Brain microvascular endothelial cell (primary cell): ENCODE measurements around the gene LGI4.

Experiments used
- DNase-seq: peaks from one replicate; pipeline ENCODE4 v3.0.0-alpha.2; 2020
- H3K27ac ChIP-seq: fragments of 250-450 bp; sonication (Bioruptor Pico); 2 replicates; pipeline ENCODE4 v1.5.1; 2020; ENCODE audit warnings: mild to moderate bottlenecking, moderate library complexity
- H3K27me3 ChIP-seq: fragments of 250-450 bp; sonication (Bioruptor Pico); replicated peaks from 2 replicates; pipeline ENCODE4 v1.5.1; 2020; ENCODE audit warnings: mild to moderate bottlenecking
- H3K36me3 ChIP-seq: fragments of 250-450 bp; sonication (Bioruptor Pico); replicated peaks from 2 replicates; pipeline ENCODE4 v1.5.1; 2020; ENCODE audit warnings: mild to moderate bottlenecking
- H3K4me3 ChIP-seq: 2 replicates; pipeline ENCODE4 v1.5.1; 2011; ENCODE audit warnings: low read depth, mild to moderate bottlenecking, control low read depth, low read length, moderate library complexity
- CTCF ChIP-seq: IDR thresholded peaks from 2 replicates; pipeline ENCODE4 v1.5.1; 2011; ENCODE audit warnings: low read depth, mild to moderate bottlenecking, moderate library complexity, low read length, control low read depth, inconsistent platforms; ENCODE audit errors: missing control alignments
- in situ Hi-C: cut with HindIII; loops from 2 replicates; pipeline ENCODE4 v1.10.0; 2017; ENCODE audit warnings: low sequenced_read_pairs, low pct_ligation_motif_present

Gene LGI4

DNA sequence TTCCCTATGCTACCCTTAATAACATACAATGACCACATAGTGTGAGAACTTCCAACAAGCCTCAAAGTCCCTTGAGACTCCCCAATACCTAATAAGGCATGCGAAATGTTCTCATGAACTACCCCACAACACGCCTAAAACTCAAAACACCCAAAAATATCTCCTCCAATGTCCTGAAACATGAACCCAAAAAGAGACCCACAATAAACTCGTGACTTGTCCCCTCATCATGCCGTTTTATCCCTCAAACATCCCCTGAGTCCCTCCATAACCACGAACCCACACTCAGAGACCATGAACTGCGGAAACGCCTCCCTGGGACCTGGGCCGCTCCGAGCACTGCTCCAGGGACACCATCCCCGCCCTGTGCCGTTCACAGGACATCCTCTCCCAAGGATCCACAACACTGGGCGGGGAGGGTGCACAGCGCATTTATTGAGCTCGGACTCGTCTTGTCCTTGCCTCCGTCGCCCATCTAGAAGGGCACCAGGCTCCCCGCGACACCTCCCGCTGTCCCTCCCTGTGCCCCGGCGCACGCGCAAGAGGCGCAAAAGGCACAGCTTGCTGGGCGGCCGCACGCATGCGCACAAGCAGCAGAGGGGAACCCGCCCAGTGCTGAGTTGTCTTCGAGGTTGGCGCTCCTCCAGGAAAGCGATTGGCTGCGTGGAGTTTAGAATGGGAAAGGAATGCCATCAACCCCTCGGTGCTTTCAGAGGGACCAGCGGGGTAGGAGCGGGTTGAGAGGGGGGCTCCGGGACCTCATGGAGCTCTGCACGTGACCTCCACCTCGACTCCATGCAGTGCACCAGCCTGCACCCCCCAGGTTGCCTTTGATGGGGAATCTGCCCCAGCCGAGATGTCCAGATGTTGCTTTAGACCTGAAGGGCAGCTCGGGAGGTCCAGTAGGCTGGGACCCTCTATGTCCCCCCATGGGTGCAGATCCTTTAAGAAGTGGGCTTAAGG lies 10.5 kb downstream of the LGI4 start:
- H3K36me3 ChIP-seq, result no peaks in the 10 kb centered on the region
- H3K27ac ChIP-seq, result no peak overlapping the region
- TF ChIP-seq CTCF, result no peak
- peak overlapping the region; percentile 70 for H3K4me3 ChIP-seq
- in situ Hi-C loops, result no loop called here
- DNase-seq, result peak; percentile 81
- no peaks in the 10 kb centered on the region for H3K27me3 ChIP-seq

GRCh38 chr19:35123573-35123972 lies 11.3 kb downstream of the LGI4 start:
- Histone ChIP-seq H3K36me3 (no peaks in the 10 kb centered on the region), H3K27me3 (no peaks in the 10 kb centered on the region), H3K27ac (no peak overlapping the region), H3K4me3 (no peak overlapping the region)
- in situ Hi-C loops, result no loop called here
- DNase-seq, result no peak
- no peak for TF ChIP-seq CTCF

GRCh38 chr19:35122687-35123551 lies 11.9 kb downstream of the LGI4 start:
- in situ Hi-C loops, result no loop called here
- no peak overlapping the region for H3K4me3 ChIP-seq

DNA sequence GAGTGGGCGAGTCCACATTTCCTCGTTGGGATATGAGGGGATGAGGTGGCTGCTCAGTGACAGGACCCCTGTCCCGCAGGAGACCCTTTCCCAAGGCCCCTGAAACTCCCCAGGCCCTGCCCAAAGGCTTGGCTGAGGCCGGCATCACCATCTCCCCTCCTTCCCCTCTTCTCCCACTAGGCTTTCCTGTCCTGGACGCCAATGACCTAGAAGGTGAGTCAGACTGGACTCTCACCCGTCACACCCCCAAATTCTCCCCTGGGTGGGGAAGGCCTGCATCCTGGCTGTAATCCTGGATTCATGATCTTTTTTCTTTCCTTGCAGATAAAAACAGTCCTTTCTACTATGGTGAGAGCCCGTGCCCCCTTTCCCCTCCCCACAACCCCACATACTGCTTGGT lies 14.0 kb downstream of the LGI4 start:
- TF ChIP-seq CTCF, result no peak
- no peak overlapping the region for H3K27ac ChIP-seq
- in situ Hi-C loops, result no loop called here
- H3K4me3 ChIP-seq, result no peak overlapping the region
- H3K27me3 ChIP-seq, result no peaks in the 10 kb centered on the region
- H3K36me3 ChIP-seq, result no peaks in the 10 kb centered on the region
- DNase-seq, result no peak

More at GRCh38 chr19:35122687-35123551, 11.9 kb downstream of the LGI4 start:
- no peak for DNase-seq
- Histone ChIP-seq H3K36me3 (no peaks in the 10 kb centered on the region), H3K27me3 (no peaks in the 10 kb centered on the region), H3K27ac (no peak overlapping the region)
- no peak for TF ChIP-seq CTCF

- no peak overlapping the region for H3K27ac ChIP-seq
- no peak for TF ChIP-seq CTCF
- DNase-seq, result no peak
- H3K27me3 ChIP-seq, result no peaks in the 10 kb centered on the region
- no peaks in the 10 kb centered on the region for H3K36me3 ChIP-seq
- no peak overlapping the region for H3K4me3 ChIP-seq
- in situ Hi-C loops, result no loop called here
Observed at GRCh38 chr19:35120492-35120891, 14.4 kb downstream of the LGI4 start.
